Panc1 (cell line): ENCODE data around the gene BRD3. TPM values are rescaled to one million over a fixed set of nuclear protein-coding genes. Genes with fewer than 3 reads are reported as not detected.

Experiments
- ATAC-seq: fragments of 200-7000 bp; cut with Tn5 transposase; 2 replicates; pipeline ENCODE4 v1.9.1; 2020; ENCODE audit warnings: mild to moderate bottlenecking, moderate library complexity
- BruUV-seq: library from RNA; stranded (reverse); fragments of 400-500 nt; replicated peaks from 2 replicates; lab custom pipeline; 2021; lab: Mats Ljungman, UMichigan
- CTCF ChIA-PET: fragments of 300-600 bp; sonication (Branson Sonifier 250); formaldehyde crosslinking; loops from one replicate; lab custom pipeline; 2022; ENCODE audit warnings: antibody characterized with exemption; lab: Charles Lee
- POLR2A ChIA-PET: fragments of 300-600 bp; sonication (Branson Sonifier 250); formaldehyde crosslinking; loops from one replicate; lab custom pipeline; 2022; ENCODE audit warnings: antibody characterized with exemption; lab: Charles Lee
- DNase-seq: peaks from one replicate; pipeline ENCODE4 v3.0.0-alpha.2; 2010; ENCODE audit warnings: low read depth, low spot score
- H3K27ac ChIP-seq: 2 replicates; pipeline ENCODE4 v1.5.1; 2011; ENCODE audit warnings: mild to moderate bottlenecking, low read length, inconsistent platforms
- H3K27me3 ChIP-seq: fragments of 200-500 bp; sonication (Bioruptor generic); 2 replicates; pipeline ENCODE4 v1.6.0; 2014; ENCODE audit warnings: low read length, inconsistent platforms; ENCODE audit not compliant: control insufficient read depth, insufficient read depth
- H3K36me3 ChIP-seq: fragments of 200-500 bp; sonication (Bioruptor generic); 2 replicates; pipeline ENCODE4 v1.5.1; 2014; ENCODE audit warnings: inconsistent platforms, mild to moderate bottlenecking, low read length, moderate library complexity; ENCODE audit not compliant: control insufficient read depth, insufficient read depth
- H3K4me1 ChIP-seq: 2 replicates; pipeline ENCODE4 v1.5.1; 2011; ENCODE audit warnings: inconsistent platforms, mild to moderate bottlenecking, low read length, moderate library complexity; ENCODE audit not compliant: control insufficient read depth, insufficient read depth
- H3K4me3 ChIP-seq, 2 experiments: 2 replicates each; pipeline ENCODE4 v1.5.1; 2011 to 2012; ENCODE audit warnings: low read depth in 2 of 2, low read length in 2 of 2, mild to moderate bottlenecking in 2 of 2, inconsistent platforms in 1 of 2, moderate library complexity in 1 of 2
- H3K9me3 ChIP-seq: fragments of 200-500 bp; sonication (Bioruptor generic); 2 replicates; pipeline ENCODE4 v1.5.1; 2014; ENCODE audit warnings: low read depth, mild to moderate bottlenecking, inconsistent platforms, low read length, moderate library complexity; ENCODE audit not compliant: control insufficient read depth, insufficient read depth
- POLR2AphosphoS5 ChIP-seq: IDR thresholded peaks from 2 replicates; pipeline ENCODE4 v1.6.1; 2012; ENCODE audit warnings: mild to moderate bottlenecking, low read depth, low read length, moderate library complexity
- SIN3A ChIP-seq: IDR thresholded peaks from 2 replicates; pipeline ENCODE4 v1.6.1; 2012; ENCODE audit warnings: low read depth, mild to moderate bottlenecking, low read length, moderate library complexity, borderline replicate concordance; ENCODE audit not compliant: insufficient read depth
- TCF7L2 ChIP-seq: IDR thresholded peaks from 2 replicates; pipeline ENCODE4 v1.6.1; 2011; ENCODE audit warnings: mild to moderate bottlenecking, low read depth, low read length, inconsistent platforms
- in situ Hi-C: cut with HindIII; loops from 2 replicates; pipeline ENCODE4 v1.10.0; 2016; ENCODE audit warnings: low sequenced_read_pairs, low pct_unique_long_range_greater_than_20kb
- intact Hi-C: fragments of 100-400 bp; cut with micrococcal nuclease; formaldehyde crosslinking; loops from one replicate; pipeline ENCODE4 v1.10.0; 2022; ENCODE audit not compliant: unreplicated experiment
- total RNA-seq: library from RNA; stranded (reverse); gene quantifications from one replicate; pipeline ENCODE4 v1.2.1, GENCODE V29; 2021; ENCODE audit not compliant: unreplicated experiment
- TF ChIP-seq, protein P1 (sequence below): fragments of 450-650 bp; IDR thresholded peaks from 2 replicates; pipeline ENCODE4 v1.5.1; 2017; ENCODE audit warnings: mild to moderate bottlenecking
- TF ChIP-seq, protein P2 (sequence below), 2 experiments: IDR thresholded peaks; 2 replicates each; pipeline ENCODE4 v1.6.1; 2011 to 2012; ENCODE audit warnings: low read depth in 2 of 2, control low read depth in 1 of 2, low read length in 1 of 2, mild to moderate bottlenecking in 1 of 2, moderate library complexity in 1 of 2; ENCODE audit not compliant: insufficient read depth in 1 of 2

The BRD3 gene
- total RNA-seq, 1 experiment from 2014 or later: 27.6 TPM

DNA sequence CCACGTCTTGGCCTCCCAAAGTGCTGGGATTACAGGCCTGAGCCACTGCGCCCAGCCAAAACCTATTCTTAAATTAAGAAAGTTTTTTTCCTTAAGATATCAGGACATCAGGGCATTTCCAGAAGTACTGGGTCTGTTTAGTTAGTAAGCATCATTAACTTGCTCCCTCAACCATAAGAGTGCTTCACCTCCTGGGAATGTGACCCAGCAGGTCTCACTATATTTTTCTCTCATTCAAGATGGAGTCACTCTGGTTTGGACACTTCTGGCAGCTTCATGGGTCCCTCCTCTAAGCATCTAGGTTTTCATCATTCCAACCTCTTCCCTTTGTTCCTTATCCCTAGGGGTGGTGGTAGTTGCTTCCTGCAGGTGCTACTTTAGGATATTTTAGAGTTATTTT lies 52.9 kb downstream of the BRD3 start:
- no peak overlapping the region for H3K4me3 ChIP-seq
- CTCF ChIA-PET: no interaction called here
- no peaks in the 10 kb centered on the region for H3K4me1 ChIP-seq
- no peak for ATAC-seq
- intact Hi-C loops (no loop called here), in situ Hi-C loops (no loop called here)
- BruUV-seq: no TSS peak
- no peak for TF ChIP-seq POLR2AphosphoS5
- no peak for TF ChIP-seq SIN3A
- TF ChIP-seq, protein P1, sequence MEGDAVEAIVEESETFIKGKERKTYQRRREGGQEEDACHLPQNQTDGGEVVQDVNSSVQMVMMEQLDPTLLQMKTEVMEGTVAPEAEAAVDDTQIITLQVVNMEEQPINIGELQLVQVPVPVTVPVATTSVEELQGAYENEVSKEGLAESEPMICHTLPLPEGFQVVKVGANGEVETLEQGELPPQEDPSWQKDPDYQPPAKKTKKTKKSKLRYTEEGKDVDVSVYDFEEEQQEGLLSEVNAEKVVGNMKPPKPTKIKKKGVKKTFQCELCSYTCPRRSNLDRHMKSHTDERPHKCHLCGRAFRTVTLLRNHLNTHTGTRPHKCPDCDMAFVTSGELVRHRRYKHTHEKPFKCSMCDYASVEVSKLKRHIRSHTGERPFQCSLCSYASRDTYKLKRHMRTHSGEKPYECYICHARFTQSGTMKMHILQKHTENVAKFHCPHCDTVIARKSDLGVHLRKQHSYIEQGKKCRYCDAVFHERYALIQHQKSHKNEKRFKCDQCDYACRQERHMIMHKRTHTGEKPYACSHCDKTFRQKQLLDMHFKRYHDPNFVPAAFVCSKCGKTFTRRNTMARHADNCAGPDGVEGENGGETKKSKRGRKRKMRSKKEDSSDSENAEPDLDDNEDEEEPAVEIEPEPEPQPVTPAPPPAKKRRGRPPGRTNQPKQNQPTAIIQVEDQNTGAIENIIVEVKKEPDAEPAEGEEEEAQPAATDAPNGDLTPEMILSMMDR: no peak
- no peak for TF ChIP-seq TCF7L2
- TF ChIP-seq, protein P2, sequence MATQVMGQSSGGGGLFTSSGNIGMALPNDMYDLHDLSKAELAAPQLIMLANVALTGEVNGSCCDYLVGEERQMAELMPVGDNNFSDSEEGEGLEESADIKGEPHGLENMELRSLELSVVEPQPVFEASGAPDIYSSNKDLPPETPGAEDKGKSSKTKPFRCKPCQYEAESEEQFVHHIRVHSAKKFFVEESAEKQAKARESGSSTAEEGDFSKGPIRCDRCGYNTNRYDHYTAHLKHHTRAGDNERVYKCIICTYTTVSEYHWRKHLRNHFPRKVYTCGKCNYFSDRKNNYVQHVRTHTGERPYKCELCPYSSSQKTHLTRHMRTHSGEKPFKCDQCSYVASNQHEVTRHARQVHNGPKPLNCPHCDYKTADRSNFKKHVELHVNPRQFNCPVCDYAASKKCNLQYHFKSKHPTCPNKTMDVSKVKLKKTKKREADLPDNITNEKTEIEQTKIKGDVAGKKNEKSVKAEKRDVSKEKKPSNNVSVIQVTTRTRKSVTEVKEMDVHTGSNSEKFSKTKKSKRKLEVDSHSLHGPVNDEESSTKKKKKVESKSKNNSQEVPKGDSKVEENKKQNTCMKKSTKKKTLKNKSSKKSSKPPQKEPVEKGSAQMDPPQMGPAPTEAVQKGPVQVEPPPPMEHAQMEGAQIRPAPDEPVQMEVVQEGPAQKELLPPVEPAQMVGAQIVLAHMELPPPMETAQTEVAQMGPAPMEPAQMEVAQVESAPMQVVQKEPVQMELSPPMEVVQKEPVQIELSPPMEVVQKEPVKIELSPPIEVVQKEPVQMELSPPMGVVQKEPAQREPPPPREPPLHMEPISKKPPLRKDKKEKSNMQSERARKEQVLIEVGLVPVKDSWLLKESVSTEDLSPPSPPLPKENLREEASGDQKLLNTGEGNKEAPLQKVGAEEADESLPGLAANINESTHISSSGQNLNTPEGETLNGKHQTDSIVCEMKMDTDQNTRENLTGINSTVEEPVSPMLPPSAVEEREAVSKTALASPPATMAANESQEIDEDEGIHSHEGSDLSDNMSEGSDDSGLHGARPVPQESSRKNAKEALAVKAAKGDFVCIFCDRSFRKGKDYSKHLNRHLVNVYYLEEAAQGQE (IDR thresholded peaks at IDR 0.05; ENCODE audit: insufficient read depth in 1 of 2, low read depth in 2 of 2, low read length in 1 of 2): no peak
- H3K36me3 ChIP-seq: no peaks in the 10 kb centered on the region
- H3K27me3 ChIP-seq: no peaks in the 10 kb centered on the region
- DNase-seq: no peak
- no peak overlapping the region for H3K27ac ChIP-seq
- H3K9me3 ChIP-seq: no peaks in the 10 kb centered on the region
- POLR2A ChIA-PET: no interaction called here

DNA sequence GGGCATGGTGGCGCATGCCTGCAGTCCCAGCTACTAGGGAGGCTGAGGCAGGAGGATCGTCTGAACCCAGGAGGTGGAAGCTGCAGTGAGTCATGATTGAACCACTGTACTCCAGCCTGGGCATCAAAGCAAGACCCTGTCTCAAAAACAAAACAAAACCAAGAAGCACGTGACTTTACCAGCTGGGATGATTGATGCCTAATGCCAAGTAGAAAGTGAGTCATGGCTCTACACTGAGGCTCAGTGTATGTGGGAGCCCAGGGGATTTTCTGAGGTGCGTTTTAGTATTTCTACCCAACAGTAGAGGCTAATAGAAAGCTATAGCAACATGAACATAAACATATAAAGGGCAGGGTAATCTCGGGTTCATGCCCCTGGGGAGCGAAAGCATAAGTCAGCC lies 56.4 kb downstream of the BRD3 start:
- no peak for ATAC-seq
- Histone ChIP-seq H3K27me3 (no peaks in the 10 kb centered on the region), H3K4me1 (no peaks in the 10 kb centered on the region), H3K36me3 (no peaks in the 10 kb centered on the region), H3K27ac (no peak overlapping the region), H3K4me3 (no peak overlapping the region), H3K9me3 (no peaks in the 10 kb centered on the region)
- in situ Hi-C loops (no loop called here), intact Hi-C loops (no loop called here)
- CTCF ChIA-PET: no interaction called here
- TF ChIP-seq POLR2AphosphoS5 (no peak), TCF7L2 (no peak), SIN3A (no peak)
- TF ChIP-seq, protein P1: no peak
- TF ChIP-seq, protein P2 (IDR thresholded peaks at IDR 0.05; ENCODE audit: insufficient read depth in 1 of 2, low read depth in 2 of 2, low read length in 1 of 2): no peak
- no TSS peak for BruUV-seq
- POLR2A ChIA-PET: no interaction called here
- DNase-seq: no peak
